GM10266 (cell line): ENCODE data around the gene CDHR2.

Experiments used
- DNase-seq: peaks from one replicate; pipeline ENCODE4 v3.0.0; 2012; ENCODE audit errors: extremely low spot score
- TF ChIP-seq, protein P1 (sequence below): IDR thresholded peaks from 2 replicates; pipeline ENCODE4 v1.5.1; 2012; ENCODE audit warnings: mild to moderate bottlenecking, low read depth; ENCODE audit not compliant: control insufficient read depth, insufficient read depth; ENCODE audit errors: missing control alignments

The CDHR2 gene

DNA sequence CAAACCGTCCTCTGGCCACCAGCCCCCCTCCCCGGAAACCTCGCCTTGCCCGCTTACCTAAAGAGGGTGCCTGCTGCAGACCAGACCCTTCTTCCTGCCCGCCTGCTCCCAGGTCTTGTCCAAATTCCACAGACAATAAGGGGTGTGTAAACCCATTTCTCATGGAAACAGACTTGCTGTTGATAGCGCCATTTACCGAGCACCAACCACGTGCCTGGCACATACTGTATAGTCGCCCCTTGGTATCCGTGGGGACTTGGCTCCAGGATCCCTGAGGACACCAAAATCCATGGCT is 25.1 kb downstream of the CDHR2 start:
- no peak for DNase-seq
- TF ChIP-seq, protein P1, sequence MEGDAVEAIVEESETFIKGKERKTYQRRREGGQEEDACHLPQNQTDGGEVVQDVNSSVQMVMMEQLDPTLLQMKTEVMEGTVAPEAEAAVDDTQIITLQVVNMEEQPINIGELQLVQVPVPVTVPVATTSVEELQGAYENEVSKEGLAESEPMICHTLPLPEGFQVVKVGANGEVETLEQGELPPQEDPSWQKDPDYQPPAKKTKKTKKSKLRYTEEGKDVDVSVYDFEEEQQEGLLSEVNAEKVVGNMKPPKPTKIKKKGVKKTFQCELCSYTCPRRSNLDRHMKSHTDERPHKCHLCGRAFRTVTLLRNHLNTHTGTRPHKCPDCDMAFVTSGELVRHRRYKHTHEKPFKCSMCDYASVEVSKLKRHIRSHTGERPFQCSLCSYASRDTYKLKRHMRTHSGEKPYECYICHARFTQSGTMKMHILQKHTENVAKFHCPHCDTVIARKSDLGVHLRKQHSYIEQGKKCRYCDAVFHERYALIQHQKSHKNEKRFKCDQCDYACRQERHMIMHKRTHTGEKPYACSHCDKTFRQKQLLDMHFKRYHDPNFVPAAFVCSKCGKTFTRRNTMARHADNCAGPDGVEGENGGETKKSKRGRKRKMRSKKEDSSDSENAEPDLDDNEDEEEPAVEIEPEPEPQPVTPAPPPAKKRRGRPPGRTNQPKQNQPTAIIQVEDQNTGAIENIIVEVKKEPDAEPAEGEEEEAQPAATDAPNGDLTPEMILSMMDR = no peak

DNA sequence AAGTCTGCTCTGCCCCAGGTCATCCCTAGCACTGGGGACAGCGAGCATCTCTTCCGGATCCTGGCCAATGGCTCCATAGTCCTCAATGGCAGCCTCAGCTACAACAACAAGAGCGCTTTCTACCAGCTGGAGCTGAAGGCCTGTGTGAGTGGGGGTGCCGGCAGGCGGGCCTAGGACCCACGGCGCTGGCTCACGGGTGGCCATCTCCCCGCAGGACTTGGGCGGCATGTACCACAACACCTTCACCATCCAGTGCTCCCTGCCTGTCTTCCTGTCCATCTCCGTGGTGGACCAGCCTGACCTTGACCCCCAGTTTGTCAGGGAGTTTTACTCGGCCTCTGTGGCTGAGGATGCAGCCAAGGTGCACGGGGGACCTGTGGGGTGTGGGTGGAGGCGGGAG is 25.9 kb downstream of the CDHR2 start:
- TF ChIP-seq, protein P1 = no peak
- no peak for DNase-seq

DNA sequence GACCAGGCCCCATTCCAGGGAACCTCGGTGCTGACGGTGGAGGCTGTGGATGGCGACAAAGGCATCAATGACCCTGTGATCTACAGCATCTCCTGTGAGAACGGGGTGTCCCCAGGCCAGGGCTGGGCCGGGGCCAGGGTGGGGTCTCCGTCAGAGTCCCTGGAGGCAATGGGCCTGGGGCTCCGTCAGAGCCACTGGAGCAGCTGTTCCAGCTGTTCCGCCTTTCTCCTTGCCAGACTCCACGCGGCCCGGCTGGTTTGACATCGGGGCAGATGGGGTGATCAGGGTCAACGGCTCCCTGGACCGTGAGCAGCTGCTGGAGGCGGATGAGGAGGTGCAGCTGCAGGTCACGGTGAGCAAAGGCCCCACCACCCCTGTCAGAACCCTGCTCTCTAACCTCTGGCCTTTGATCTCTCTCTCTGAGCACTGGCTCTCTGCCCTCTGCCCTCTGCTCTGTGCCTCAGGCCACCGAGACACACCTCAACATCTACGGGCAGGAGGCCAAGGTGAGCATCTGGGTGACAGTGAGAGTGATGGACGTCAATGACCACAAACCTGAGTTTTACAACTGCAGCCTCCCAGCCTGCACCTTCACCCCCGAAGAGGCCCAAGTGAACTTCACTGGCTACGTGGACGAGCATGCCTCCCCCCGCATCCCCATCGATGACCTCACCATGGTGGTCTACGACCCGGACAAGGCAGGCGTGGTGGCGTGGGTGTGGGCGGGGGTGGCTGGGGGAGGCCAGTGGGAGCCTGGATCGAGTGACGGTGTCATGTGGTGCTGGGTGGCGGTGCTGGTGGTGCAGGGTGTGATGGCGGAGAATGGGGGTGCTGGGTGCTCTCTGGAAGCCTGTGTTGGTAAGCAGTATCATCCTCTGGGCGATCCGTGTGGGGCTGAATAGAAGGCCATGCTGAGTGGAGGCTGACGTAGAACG is 26.6 kb downstream of the CDHR2 start:
- TF ChIP-seq, protein P1 = no peak
- no peak for DNase-seq

DNA sequence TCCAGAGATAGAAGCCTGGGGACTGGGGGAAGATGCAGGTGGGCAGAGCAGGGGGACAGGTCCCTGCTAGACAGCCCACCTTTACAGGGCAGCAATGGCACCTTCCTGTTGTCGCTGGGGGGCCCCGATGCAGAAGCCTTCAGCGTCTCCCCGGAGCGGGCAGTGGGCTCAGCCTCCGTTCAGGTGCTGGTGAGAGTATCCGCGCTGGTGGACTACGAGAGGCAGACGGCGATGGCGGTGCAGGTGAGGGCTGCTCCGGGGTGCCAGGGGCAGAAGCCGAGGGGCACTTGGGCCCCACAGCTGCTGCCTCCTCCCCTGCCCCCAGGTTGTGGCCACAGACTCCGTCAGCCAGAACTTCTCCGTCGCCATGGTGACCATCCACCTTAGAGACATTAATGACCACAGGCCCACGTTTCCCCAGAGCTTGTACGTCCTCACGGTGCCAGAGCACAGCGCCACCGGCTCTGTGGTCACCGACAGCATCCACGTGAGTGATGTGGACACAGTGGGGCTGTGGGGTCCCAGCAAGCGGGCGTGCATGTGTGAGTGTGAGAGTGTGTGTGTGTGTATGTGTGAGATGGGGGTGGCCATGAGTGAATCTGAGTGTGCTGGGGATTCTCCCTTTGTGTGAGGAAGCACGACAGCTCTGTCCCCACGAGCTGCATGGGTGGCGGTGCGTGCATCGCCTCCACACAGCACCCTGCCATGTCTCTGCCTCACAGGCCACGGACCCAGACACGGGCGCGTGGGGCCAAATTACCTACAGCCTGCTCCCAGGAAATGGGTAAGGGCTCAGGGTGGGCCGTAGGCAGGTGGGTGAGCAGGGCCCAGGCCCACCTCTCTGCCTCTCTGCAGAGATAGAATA is 28.4 kb downstream of the CDHR2 start:
- TF ChIP-seq, protein P1 = no peak
- no peak for DNase-seq

DNA sequence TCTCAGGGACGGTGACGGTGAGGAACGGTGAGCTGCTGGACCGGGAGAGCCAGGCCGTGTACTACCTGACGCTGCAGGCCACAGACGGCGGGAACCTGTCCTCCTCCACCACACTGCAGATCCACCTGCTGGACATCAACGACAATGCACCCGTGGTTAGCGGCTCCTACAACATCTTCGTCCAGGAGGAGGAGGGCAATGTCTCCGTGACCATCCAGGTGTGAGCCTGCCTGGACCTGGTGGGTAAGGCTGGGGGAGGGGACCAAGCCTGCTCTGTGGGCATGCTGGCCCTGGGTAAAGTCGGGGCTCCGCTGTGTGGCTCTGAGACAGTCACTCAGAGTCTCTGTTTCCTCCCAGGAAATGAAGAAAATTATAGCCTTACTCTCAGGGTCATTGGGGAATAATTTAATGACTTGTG is 29.3 kb downstream of the CDHR2 start:
- DNase-seq = peak; percentile 76
- TF ChIP-seq, protein P1 = peak; percentile 52

DNA sequence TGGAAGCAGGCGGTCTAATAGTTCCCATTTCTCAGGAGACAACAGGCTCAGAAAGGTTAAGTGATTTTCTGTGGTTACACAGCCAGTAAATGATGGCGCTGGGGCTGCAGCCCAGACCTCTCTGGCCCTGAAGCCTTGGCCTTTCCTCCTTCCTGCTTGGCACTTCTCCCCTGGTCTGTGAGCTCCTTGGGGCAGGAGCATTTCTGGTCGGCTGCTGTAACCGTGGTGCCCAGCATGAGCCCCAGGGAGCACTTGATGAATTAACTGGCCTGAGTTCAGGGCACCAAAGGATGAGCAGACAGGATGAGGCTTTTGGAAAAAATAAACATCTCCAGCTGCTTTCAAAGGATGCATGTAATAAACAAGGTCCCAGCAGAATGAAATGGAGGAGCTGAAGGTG is 30.2 kb downstream of the CDHR2 start:
- DNase-seq = no peak
- TF ChIP-seq, protein P1 = no peak
